ENCODE results near the gene ITPR1.
"Not testable (repeated sequence)": the region's sequence is repeated elsewhere in the genome, so short reads cannot be mapped to it uniquely, and the experiment has no call there.

ITPR1 gene

DNA sequence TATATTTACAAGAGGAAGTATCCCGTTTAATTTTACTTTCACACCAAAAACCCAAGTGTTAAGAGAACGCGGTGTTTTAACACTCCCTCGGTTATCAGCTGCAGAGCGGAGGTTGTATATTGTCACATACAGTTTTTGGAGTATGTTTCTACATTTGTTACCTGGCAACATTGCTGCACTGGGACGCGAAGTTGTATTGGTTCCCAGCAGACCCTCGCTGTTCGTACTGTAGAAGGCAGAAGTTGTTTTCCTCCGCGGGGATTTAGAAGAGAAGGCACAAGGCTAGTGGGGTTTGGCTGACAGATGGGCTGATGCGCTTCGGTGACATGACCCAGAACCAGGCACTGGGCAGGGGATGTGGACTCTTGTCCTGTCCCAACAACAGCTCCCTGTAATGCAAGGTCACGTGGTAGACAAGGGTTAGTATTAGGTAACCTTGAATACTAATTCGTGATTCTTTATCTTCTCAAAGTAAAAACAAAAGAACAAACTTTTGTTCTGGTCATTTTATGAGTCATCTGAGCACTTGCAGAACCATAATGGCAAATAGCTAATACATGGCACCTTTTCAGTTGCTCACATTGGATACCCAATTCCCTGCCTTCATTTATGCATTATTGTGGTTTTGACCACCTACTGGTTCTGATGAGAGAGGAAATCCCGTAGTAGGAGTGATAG is 255.7 kb downstream of the ITPR1 start:
- DNase-seq, result no peak

DNA sequence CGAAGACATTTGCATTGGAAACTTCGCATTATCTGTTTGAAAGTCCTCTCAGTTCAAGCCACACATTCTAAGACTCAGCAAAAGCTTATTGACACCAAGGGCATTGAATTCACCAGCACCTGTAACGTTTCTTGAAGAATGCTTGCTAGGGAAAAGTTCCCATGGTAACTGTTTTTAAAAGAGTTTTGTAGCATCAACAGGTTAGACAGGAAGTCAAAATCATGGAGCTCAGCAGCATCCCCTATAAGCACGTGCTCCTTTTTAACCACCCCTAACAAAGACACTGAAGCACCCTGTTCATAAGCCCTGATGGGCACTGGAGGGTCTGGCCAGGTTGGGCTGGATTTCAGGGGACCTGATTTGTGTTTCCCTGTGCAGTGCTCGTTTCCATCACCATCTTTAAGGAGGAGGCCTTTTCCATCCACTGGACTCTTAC is 256.4 kb downstream of the ITPR1 start:
- no peak for DNase-seq

DNA sequence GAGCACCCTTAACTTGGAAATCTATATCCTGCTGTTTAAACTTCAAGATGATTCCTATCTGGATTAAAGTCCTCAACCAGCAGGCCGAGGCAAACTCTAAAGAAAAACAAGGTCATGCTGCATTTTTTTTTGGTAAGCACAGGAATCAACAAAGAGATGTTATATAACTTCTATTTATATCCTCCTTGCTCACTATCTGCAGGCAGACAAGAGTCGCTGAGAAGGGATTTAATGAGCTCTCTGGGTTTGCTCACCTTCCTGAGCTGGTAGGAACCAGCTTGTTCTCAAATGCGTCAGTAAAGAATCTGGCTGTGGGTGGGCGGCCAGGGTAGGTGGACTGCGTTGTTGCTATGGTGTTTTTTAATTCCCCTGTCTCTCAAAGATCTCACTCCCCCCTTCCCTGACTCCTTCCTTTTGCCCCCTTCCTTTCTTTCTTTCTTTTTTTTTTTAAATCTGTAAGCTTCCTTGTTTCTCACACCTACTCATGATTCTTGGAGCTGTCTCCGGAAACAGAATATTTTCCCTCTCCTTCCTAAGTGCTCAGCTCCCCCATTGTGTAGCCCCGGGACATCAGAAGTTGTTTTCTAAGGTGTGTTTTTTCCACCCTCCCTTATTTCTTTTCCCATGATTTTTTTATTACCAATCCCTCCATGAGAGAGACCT is 257.3 kb downstream of the ITPR1 start:
- DNase-seq, result no peak

DNA sequence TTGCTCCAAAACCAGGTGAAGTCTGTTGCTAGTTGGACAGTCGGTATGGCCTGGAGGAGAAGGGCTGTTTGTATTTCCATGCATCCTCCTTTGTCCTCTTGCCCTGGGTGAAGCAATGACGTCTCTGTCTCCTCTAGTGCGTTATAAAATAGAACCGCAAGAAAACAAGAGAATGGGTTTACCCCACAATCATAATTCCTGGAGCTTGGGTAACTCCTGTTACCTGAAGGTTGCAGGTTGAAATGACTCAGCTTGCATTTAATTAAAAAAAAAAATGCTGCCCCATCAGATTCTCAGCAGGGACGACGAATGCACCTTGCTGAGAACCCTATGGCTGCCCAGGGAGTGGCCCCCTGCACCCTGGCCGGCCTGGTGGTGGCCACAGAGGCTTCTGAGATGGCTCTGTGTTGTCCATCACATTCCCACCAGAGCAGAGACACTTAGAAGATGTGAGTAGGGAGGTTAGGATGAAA is 257.9 kb downstream of the ITPR1 start:
- no peak for DNase-seq

DNA sequence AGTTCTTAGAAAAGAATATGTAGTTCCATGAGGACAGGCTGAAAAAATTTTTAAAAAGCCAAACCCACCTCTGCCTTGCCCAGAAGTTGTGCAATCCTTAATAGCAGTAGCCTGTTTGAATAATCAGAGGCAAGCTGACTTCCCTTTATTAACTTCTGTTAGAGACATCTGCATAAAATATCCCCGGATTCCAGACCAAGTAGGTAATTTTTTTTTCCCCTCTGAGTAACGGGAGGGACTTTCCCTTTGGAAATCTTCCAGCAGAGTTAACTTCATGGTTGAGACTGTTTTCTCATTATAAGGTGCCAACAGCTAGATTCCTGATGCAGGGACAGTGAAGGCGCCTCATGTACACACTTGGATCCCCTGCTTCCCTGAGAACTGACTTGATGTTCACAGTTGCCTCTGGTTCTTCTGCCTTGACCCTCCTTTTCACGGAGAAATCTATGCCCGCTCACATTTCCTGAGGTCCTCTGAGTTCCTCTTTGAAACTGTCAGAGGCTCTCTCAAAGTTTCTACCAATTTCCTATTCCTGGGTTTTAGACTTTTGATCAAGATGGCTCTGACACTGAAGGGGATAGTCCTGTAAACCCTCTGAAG is 258.5 kb downstream of the ITPR1 start:
- no peak for DNase-seq

DNA sequence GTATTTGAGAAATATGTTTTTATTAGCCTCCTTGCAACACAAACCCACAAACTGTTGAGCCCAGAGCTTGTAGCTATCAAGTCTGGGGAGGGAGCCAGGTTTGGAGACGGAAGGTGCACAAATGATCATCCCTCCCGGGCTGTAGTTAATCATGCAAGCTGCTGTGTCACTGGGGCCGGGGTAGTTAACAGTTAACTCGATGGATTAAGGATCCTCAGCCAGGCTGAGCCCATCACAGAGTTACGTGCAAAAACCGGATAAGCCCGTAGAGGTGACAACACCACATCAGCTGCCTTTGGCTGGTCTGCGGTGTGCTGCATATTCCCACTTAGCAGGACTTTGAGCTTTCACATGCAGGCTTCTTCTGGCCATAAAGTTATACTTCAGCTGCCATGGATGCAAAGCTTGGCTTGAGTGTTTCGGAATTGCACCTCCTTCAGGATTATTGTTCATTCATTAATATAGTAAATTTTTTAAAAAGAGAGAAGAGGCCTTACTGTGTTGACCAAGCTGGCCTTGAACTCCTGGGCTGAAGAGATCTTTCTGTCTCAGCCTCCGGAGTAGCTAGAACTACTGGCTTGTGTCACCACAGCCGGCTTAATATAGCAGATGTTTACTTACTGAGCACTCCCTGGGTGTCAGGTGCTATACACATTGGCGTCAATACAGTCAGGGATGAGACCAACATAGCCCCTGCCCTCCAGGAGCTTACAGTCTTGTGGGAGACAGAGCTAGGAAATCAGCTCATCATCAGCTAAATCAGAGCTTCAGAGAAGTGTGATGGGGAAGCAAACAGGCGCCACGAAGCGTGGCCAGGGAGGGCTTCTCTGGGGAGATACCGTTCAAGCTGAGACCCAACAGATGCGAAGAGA is 259.3 kb downstream of the ITPR1 start:
- DNase-seq, result no peak

DNA sequence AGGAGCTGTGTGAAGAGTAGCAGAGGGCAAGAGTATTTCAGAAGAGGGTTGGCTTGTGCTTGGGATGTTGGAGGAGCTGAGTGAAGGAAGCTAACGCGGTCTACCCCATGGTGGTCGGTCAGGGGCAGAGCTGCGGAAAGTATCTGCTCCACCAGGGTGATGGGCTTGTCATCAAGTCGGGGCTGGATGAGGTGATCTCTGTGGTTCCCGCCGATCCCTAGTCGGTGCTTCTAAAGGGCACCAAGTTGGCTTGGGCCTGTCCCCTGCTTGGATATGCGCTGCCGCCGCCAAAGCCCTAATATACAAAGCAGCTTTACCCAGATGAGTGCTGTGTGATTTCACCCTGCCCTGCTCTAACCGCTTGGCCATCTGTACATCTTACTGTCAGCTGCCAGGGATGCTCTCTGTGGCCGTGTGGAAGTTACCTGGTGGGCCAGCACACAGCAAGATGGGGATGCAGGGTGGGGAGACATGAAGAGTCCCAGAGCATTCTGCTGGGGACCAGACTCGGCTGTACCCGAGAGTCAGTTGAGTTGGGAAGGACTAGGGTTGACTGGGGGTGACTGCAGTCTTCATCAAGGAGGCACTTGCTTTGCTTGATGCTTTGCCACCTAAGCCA is 260.0 kb downstream of the ITPR1 start:
- DNase-seq, result no peak

DNA sequence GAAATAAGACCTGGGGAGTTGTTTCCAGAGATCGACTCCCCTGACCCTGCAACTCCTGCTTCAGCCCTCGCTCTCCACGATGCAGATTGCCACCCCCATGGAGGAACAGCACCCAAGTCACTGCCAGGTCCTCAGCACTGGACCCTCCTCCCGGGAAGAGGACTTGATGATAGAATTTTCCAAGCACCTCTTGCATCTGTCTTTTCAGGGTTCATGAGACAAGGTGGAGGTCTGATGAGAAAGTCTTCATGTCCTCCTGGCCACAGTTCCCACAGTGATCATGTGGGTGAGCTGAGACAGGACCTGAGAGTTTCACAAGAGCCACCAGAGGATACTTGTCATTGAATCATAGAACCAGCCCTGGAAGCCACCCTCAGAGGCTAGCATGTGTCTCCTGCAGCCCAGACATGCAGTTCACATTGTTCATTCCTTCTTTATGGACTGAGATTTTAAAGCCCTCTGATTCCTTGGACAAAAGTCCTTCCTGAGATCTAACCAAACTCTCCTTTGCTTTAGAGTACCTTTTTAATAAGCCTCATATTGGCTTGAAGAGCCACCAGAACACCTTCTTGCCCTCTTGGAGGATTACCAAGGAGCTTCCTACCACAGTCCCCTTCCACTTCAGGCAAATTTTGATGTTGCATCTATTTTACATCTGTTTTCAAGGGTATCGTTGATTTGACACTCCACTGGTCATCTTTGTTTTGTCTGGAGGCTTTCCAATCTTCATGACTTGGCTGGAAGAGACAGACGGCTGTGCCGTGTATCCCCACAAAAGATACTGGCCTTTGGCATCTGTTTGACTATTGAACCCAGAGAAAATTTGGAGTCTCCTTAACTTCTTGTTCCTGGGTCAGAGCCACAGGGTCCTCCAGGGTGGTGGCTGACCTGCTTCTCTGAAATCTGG is 261.3 kb downstream of the ITPR1 start:
- no peak for DNase-seq

DNA sequence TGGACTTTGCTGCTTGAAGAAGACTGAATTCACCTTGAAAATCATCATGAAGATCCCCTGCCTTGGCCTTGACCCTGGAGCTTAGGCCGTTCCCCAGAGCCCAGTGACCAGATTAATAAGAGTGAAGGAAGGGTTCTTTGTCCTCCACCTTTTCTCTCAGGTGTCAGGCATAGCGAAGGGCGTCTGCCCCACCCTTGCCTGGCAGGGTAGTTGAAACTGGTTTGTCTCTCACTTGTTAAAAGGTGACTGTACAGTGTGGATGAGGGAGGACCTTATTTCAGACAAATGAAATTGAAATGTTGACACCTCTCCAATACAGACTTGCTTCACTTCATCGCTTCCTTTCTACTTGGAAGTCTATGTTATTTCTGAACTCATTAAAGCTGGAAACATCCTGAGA is 262.4 kb downstream of the ITPR1 start:
- DNase-seq, result no peak

DNA sequence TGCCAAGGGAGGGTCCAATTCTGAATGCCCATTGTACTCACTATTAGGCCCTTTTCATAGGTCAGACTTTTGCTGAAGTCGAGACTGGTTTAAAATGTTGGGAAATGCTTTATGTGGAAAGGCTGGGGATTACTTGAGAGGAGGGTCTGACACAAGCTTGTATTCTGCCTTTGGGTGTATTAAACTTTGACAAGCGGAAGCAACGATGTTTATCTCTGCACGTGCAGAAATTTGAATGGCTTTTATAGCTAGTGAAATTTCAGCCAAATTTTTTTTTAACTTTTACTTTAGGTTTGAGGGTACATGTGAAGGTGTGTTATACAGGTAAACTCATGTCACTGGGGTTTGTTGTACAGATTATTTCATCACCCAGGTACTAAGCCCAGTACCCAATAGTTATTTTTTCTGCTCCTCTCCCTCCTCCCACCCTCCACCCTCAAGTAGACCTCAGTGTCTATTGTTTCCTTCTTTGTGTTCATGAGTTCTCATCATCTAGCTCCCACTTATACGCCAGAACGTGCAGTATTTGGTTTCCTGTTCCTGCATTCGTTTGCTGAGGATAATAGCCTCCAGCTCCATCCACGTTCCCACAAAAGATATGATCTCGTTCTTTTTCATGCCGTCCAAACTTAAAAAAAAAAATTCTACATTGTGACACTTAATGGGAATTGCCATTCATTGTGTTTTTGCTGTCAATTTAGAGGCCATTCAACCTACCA is 263.1 kb downstream of the ITPR1 start:
- no peak for DNase-seq

DNA sequence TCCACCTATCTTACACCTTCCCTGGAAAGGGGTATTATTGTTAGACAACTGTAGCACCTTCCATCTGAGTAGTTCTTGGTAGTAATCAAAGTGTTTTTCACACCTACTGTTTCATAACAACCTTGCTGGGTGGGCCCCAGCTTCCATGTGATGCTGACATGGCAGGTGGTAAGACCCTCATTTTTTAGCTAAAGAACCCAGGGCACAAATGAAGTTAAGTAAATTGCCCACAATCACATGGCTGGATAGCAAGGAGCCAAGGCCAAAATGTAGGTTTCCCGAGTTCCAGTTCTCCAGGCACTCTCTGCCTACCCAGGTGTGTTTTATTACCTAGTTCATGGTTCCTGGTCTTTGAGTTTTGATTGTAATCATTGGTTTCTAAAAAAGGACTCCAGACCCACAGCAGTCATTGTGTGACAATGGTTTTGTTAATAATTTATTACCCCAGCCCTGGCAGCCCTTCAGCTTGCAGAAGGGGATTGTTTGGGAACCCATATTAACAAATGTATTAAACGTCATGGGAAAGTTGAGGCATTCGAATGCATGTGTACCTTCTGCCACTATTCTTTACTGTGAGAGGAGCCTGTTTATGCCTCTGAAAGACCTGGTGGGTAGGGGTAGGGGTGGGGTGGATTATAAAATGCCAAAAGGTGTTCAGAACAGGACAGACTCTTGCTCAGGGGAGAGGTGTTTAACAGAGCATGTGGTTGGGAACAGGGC is 263.9 kb downstream of the ITPR1 start:
- no peak for DNase-seq

DNA sequence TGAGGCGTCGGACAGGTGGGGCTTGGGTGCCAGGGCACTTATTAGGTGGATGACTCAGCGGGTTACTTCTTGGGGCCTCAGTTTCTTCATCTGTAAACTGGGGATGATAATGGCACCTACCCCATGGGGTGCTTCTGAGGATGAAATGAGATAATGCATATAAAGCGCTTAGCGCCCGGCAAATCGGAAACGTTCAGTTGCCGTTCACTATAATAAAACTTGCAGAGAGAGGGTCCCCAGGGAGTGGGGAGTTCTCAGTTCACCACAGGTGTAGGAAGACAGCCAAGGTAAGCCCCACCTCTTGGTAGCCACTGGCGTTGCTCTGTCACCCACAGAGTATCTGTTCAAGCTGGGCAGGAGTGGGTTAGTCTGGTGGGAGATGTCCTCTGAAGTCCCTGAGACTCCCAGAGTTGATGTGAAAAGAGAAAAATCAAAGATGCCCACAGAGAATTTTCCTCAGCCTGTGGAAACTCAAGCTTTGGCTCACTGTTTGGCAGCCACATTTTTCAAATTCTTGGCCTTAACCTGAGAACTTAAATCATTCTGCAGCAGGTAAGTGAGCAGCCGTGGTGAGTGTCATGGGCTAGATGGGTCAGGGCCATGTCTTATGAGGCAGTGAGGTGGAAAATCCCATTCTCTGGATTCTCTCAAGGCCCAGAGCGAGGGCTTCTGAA is 264.6 kb downstream of the ITPR1 start:
- DNase-seq, result no peak

DNA sequence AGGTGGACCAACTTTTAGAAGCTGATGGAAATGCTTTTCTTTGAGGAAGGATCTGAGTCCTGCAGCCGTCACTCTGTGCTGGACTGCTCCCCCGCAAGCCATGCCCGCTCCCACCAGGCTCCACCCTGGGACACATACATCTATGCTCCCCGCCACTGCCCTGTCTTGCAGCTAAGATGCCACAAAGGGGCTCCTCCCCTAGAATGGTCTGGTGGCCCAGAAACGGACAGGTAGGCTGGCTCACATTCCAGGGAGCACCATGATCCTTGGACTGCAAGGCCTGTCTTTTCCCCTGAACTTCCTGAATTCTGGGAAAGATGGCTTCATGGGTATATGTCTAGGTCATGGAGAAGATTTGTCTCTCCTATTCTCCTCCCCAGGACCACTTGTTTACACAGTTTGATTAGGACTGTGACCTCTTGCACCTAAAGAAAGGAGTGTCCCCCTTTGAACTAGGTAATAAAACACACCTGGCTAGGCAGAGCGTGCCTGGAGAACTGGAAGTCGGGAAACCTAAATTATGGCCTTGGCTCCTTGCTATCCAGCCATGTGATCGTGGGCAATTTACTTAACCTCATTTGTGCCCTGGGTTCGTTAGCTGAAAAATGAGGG is 265.2 kb downstream of the ITPR1 start:
- DNase-seq, result no peak

DNA sequence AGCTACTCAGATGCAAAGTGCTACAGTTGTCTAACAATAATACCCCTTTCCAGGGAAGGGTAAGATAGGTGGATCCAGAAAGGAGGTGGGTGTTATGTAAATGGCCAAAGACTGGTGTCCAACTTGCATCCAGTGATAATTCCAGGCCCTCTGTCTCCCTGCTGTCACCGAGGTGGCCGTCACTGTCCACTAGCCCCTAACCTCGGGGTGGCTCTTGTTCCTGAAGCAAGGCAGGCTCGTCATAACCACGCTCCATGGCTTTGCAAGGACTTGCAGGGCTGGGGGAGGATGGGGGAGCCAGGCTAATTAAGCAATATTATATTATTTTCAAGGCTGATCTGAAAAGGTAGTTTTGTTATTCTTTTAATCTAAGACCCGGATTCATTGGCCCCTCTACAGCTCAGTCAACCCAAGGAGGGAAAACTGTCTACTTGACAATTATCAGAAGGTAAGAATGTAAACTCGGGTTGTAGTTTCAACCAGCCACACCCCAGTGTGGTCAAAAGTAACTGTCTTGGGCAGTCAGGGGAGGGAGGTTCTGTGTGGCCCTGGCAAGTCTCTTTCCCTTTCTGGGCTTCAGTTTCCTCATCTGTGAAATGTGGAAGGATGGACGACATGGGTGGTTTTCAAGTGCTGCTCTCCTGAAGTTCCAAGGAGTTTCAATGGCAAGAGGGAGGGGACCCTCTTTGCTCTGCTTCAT is 266.0 kb downstream of the ITPR1 start:
- no peak for DNase-seq

DNA sequence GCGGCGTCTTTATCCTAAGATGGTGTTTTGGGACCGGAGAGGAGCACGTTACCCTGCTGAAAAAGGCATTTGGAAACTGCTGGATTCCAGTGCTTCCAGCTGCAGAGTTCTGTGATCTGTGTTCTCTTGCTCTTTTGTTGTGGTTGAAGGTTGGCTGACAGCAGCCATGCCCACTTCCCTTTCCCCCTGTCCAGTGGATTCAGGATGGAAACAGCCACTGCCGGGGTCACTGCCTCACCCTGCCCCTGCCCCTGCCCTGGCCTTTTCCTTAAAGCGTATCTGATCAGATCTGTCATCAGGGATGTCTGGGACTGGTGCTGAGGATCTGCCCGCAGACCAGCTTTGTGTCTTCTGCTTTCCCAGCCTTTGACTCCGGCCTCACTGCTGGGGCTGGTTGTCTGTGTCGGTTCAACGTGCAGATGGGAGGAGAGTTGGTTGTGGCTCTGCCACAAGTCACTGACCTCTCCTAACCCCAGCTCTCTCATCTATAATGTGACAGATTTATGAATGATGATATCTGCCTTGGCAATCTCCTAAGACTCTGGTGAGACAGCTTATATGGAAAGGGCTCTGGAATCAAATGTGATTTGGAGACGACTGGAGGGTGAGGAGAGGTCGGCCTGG is 266.7 kb downstream of the ITPR1 start:
- DNase-seq, result no peak

DNA sequence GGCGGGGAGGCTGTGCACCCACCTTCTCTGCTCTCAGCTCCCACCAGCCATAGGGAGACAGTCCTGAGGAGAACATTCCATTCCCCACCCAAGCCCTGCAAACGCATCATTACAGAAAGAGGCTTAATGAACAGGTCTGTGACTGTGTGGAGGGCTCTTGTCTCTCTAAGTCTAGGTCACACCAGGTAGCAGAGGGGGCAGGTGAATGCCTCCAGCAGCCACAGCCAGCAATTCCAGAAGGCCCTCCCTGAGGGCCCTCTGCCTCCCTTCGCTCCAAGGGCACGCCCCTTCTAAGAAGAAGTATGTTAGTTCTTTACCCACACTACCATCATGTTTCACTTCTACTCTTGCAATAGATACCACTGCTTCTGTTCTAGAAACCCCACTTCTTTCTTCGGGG is 268.6 kb downstream of the ITPR1 start:
- no peak for DNase-seq

DNA sequence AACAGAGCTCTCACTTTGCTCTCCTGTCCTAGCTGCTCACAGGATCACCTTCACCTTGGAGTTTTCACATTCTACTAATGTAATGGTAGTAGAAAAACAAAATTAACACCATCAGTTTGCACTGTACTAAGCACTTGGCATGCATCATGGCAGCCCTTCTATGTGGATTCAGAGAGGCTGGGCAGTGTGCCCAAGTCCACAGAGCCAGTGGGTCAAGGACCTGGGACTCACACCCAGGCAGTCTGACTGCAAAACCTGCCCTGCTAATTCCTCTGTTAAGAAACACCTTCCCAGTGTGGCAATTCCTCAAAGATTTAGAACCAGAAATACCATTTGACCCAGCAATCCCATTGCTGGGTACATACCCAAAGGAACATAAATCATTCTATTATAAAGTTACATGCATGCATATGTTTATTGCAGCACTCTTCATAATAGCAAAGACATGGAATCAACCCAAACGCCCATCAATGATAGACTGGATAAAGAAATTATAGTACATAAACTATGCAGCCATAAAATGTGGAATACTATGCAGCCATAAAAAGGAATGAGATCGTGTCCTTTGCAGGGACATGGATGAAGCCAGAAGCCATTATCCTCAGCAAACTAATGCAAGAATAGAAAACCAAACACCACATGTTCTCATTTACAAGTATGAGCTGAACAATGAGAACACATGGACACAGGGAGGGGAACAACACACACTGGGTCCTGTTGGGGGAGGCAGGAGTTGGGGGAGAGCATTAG is 269.5 kb downstream of the ITPR1 start:
- DNase-seq, result not testable (repeated sequence)
